ENCODE measurements around the gene RAB14. TPM values are rescaled to one million over a fixed set of nuclear protein-coding genes. Genes with fewer than 3 reads are reported as not detected.

RAB14 gene
- total RNA-seq, 1 donor = 30.0 TPM

- Histone ChIP-seq H3K4me2 (ENCODE audit: insufficient read depth, low read length) (peak overlapping the region; percentile 77), H3K4me3 (ENCODE audit: insufficient read depth, low read length) (peak overlapping the region; percentile 52), H3K9me3 (ENCODE audit: low read depth, low read length) (no peaks in the 10 kb centered on the region), H2AFZ (ENCODE audit: low read length) (peak overlapping the region; percentile 70), H3K27me3 (ENCODE audit: insufficient read depth, low read length) (no peaks in the 10 kb centered on the region), H3K36me3 (ENCODE audit: insufficient read depth, low read length) (peaks cover 16% of the 10 kb centered on the region), H3K4me1 (ENCODE audit: insufficient read depth, low read length) (peaks cover 13% of the 10 kb centered on the region), H3K79me2 (ENCODE audit: insufficient read depth, low read length) (no peaks in the 10 kb centered on the region), H4K20me1 (ENCODE audit: insufficient read depth, low read length) (no peaks in the 10 kb centered on the region), H3K27ac (ENCODE audit: low read depth, low read length) (peak overlapping the region; percentile 65)
- TF ChIP-seq CTCF (IDR thresholded peaks at IDR 0.05; ENCODE audit: extremely low read depth, low read depth, low read length) = no peak
- DNase-seq (ENCODE audit: insufficient read length, low spot score, missing footprints) = peak; percentile 49
Observed at GRCh38 chr9:121156263-121156731, 45.4 kb downstream of the RAB14 start.

DNA sequence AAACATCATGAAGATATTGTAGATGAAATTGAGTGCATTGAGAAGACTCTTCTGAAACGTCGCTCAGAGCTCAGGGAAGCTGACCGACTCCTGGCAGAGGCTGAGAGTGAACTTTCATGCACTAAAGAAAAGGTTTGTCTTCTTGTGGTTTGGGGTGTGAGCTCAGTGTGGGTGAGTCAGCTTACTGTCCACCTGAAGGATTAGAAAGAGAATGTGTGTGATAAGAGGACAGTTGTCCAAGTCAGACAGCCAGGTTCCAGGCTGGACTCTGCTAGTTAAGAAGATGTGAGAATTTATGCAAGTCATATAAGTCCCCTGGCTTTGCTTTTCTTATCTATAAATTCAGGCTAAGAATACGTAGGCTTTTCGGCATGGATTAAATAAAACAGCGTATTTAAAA is 46.9 kb downstream of the RAB14 start:
- peaks cover 13% of the 10 kb centered on the region for H3K4me1 ChIP-seq (ENCODE audit: insufficient read depth, low read length)
- no peaks in the 10 kb centered on the region for H3K27me3 ChIP-seq (ENCODE audit: insufficient read depth, low read length)
- no peaks in the 10 kb centered on the region for H3K79me2 ChIP-seq (ENCODE audit: insufficient read depth, low read length)
- H3K4me2 ChIP-seq (ENCODE audit: insufficient read depth, low read length) = no peak overlapping the region
- H3K36me3 ChIP-seq (ENCODE audit: insufficient read depth, low read length) = peaks cover 8% of the 10 kb centered on the region
- H2AFZ ChIP-seq (ENCODE audit: low read length) = no peak overlapping the region
- no peaks in the 10 kb centered on the region for H3K9me3 ChIP-seq (ENCODE audit: low read depth, low read length)
- TF ChIP-seq CTCF (IDR thresholded peaks at IDR 0.05; ENCODE audit: extremely low read depth, low read depth, low read length) = no peak
- no peak for DNase-seq (ENCODE audit: insufficient read length, low spot score, missing footprints)
- no peak overlapping the region for H3K4me3 ChIP-seq (ENCODE audit: insufficient read depth, low read length)
- H3K27ac ChIP-seq (ENCODE audit: low read depth, low read length) = no peak overlapping the region
- H4K20me1 ChIP-seq (ENCODE audit: insufficient read depth, low read length) = no peaks in the 10 kb centered on the region

GRCh38 chr9:121153642-121154041 is 48.0 kb downstream of the RAB14 start:
- H3K79me2 ChIP-seq (ENCODE audit: insufficient read depth, low read length) = no peaks in the 10 kb centered on the region
- no peak overlapping the region for H3K4me3 ChIP-seq (ENCODE audit: insufficient read depth, low read length)
- no peak overlapping the region for H2AFZ ChIP-seq (ENCODE audit: low read length)
- no peak for TF ChIP-seq CTCF (IDR thresholded peaks at IDR 0.05; ENCODE audit: extremely low read depth, low read depth, low read length)
- DNase-seq (ENCODE audit: insufficient read length, low spot score, missing footprints) = no peak
- no peaks in the 10 kb centered on the region for H3K9me3 ChIP-seq (ENCODE audit: low read depth, low read length)
- no peak overlapping the region for H3K27ac ChIP-seq (ENCODE audit: low read depth, low read length)
- no peaks in the 10 kb centered on the region for H4K20me1 ChIP-seq (ENCODE audit: insufficient read depth, low read length)
- peaks cover 10% of the 10 kb centered on the region for H3K36me3 ChIP-seq (ENCODE audit: insufficient read depth, low read length)
- peaks cover 13% of the 10 kb centered on the region for H3K4me1 ChIP-seq (ENCODE audit: insufficient read depth, low read length)
- no peaks in the 10 kb centered on the region for H3K27me3 ChIP-seq (ENCODE audit: insufficient read depth, low read length)
- no peak overlapping the region for H3K4me2 ChIP-seq (ENCODE audit: insufficient read depth, low read length)

DNA sequence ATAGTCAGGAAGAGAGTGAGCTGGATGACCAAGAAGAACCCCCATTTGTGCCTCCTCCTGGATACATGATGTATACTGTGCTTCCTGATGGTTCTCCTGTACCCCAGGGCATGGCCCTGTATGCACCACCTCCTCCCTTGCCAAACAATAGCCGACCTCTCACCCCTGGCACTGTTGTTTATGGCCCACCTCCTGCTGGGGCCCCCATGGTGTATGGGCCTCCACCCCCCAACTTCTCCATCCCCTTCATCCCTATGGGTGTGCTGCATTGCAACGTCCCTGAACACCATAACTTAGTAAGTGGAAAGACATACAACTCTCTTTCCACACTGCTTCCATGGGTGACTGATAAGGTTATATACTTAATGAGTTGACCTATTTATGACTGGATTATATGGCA is 51.5 kb downstream of the RAB14 start:
- Histone ChIP-seq H3K79me2 (ENCODE audit: insufficient read depth, low read length) (no peaks in the 10 kb centered on the region), H2AFZ (ENCODE audit: low read length) (no peak overlapping the region), H3K4me1 (ENCODE audit: insufficient read depth, low read length) (no peaks in the 10 kb centered on the region), H3K9me3 (ENCODE audit: low read depth, low read length) (no peaks in the 10 kb centered on the region), H4K20me1 (ENCODE audit: insufficient read depth, low read length) (no peaks in the 10 kb centered on the region), H3K4me2 (ENCODE audit: insufficient read depth, low read length) (no peak overlapping the region), H3K27me3 (ENCODE audit: insufficient read depth, low read length) (no peaks in the 10 kb centered on the region), H3K36me3 (ENCODE audit: insufficient read depth, low read length) (peaks cover 16% of the 10 kb centered on the region), H3K27ac (ENCODE audit: low read depth, low read length) (no peak overlapping the region), H3K4me3 (ENCODE audit: insufficient read depth, low read length) (no peak overlapping the region)
- DNase-seq (ENCODE audit: insufficient read length, low spot score, missing footprints) = no peak
- TF ChIP-seq CTCF (IDR thresholded peaks at IDR 0.05; ENCODE audit: extremely low read depth, low read depth, low read length) = no peak

Data from osteoblast (primary cell).